Activated T-helper 1 cell treated with anti-CD3 and anti-CD28 coated beads, Interleukin-12 subunit alpha, Interleukin-12 subunit beta, Interleukin-2, Interleukin-4 antibody, amounts not matched to agents 30 ng/mL and 10 ng/mL and 1 ng/mL, durations not matched to agents 14 hours and 24 hours and 36 hours (primary cell): ENCODE data around the gene ANGPT4. TPM values are rescaled to one million over a fixed set of nuclear protein-coding genes. Genes with fewer than 3 reads are reported as not detected.
A peak's percentile ranks its signal among the peaks of the same experiment; 100 is the strongest.

Experiments used
- DNase-seq: peaks from one replicate; pipeline ENCODE4 v3.0.0; 2021; ENCODE audit warnings: low spot score
- H3K27ac Mint-ChIP-seq: one replicate; pipeline ENCODE4 v1.8.0; 2021; ENCODE audit warnings: mild to moderate bottlenecking, mixed read lengths
- H3K27me3 Mint-ChIP-seq: one replicate; pipeline ENCODE4 v1.8.0; 2022; ENCODE audit warnings: mild to moderate bottlenecking, moderate library complexity, mixed read lengths; ENCODE audit not compliant: insufficient read depth
- H3K36me3 Mint-ChIP-seq: one replicate; pipeline ENCODE4 v1.8.0; 2021; ENCODE audit warnings: low read depth, mixed read lengths
- H3K4me1 Mint-ChIP-seq: one replicate; pipeline ENCODE4 v1.8.0; 2021; ENCODE audit warnings: low read depth, mixed read lengths
- H3K4me3 Mint-ChIP-seq: one replicate; pipeline ENCODE4 v1.8.0; 2021; ENCODE audit warnings: mild to moderate bottlenecking, moderate library complexity, mixed read lengths
- H3K9me3 Mint-ChIP-seq: one replicate; pipeline ENCODE4 v1.8.0; 2021; ENCODE audit warnings: mixed read lengths
- intact Hi-C: fragments of 100-400 bp; cut with micrococcal nuclease; formaldehyde crosslinking; loops from one replicate; pipeline ENCODE4 v1.15.1; 2024
- total RNA-seq: library from RNA; stranded (reverse); gene quantifications from 2 replicates; pipeline ENCODE4 v1.2.3, GENCODE V29; 2022

The ANGPT4 gene, protein sequence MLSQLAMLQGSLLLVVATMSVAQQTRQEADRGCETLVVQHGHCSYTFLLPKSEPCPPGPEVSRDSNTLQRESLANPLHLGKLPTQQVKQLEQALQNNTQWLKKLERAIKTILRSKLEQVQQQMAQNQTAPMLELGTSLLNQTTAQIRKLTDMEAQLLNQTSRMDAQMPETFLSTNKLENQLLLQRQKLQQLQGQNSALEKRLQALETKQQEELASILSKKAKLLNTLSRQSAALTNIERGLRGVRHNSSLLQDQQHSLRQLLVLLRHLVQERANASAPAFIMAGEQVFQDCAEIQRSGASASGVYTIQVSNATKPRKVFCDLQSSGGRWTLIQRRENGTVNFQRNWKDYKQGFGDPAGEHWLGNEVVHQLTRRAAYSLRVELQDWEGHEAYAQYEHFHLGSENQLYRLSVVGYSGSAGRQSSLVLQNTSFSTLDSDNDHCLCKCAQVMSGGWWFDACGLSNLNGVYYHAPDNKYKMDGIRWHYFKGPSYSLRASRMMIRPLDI
- total RNA-seq = not detected in 2 replicates

DNA sequence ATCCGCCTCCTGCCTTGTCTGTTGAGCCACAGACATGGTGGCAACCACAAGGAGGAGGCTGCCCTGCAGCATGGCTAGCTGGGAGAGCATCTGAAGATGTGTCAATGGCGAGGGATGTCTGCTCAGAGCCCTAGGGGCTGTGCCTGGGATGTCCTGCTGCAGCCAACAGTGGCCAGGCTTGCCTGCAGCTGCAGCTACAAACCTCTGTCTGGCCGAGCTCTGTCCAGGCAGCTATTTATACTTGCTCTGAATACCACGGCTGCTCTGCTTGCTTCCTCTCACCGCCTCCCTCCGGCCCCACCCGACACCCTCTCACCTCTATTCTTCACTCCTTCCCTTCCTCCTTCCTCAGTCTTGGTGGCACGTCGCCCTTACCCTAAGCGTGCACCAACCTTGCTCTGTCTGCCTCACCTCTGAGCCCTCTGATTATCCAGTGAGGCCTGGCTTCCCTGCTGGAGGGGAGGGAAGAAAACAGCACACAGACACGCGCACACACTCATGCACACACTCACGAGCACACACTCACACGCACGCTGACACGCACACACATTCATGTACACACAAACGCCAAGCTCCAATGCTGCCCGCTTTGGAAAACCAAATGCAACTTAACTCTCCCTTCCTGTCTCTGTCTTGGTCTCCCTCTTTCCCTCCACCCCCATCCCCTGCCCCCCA is at the start of gene ANGPT4:
Gene ANGPT4 (minus strand): TSS at position 210 of the 675 bp plus-strand sequence. CDS start 120 bp downstream, at position 90.
- Mint-ChIP-seq H3K4me3 (no peak within 1 kb of the TSS), H3K36me3 (no peaks in the 10 kb centered on the region), H3K27me3 (peaks cover 8% of the 10 kb centered on the region), H3K4me1 (no peaks in the 10 kb centered on the region), H3K9me3 (no peaks in the 10 kb centered on the region), H3K27ac (no peak within 1 kb of the TSS)
- DNase-seq = no peak
- intact Hi-C loops = no loop called here

DNA sequence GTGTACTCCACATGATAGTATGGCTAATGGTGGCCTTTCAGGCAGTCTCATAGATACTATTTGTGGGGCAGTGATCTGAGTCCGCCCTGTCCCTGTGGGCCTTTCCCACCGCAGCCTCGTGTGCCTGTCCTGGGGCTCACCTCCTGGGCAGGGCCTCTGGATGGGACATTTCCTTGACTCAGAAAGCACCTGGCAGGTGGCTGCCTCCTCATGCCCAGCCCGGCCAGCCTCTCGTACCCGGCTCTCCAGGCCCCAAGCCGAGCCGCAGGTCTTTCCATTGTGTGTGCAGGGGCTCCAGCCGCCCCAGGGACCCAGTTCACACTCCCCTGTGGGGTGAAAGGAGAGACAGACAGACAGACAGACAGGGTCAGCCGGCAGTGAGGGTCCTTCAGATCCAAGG is 47.7 kb upstream of the ANGPT4 start:
- no peaks in the 10 kb centered on the region for H3K9me3 Mint-ChIP-seq
- no peak for DNase-seq
- no peak overlapping the region for H3K4me3 Mint-ChIP-seq
- H3K36me3 Mint-ChIP-seq = no peaks in the 10 kb centered on the region
- peaks cover 8% of the 10 kb centered on the region for H3K27me3 Mint-ChIP-seq
- intact Hi-C loops = no loop called here
- no peak overlapping the region for H3K27ac Mint-ChIP-seq
- H3K4me1 Mint-ChIP-seq = no peaks in the 10 kb centered on the region

DNA sequence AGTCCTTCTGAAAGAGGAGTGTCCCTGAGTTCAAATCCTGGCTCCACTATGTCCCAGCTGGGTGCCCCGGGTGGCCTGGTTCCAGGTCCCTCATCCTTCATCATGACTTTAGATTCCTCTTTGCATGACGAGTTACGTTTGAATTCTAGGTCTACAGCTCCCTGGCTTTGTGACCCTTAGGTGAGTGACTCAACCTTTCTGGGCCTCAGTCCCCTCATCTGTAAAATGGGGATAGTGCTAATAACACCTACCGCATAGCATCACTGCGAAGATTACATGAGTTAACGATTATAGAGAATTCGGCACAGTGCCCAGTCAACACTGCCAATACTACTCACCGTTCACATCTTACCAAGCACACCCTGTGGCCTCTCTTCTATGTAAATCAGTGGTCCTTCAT is 46.5 kb upstream of the ANGPT4 start:
- intact Hi-C loops = no loop called here
- H3K4me1 Mint-ChIP-seq = no peaks in the 10 kb centered on the region
- H3K27me3 Mint-ChIP-seq = peaks cover 8% of the 10 kb centered on the region
- no peaks in the 10 kb centered on the region for H3K9me3 Mint-ChIP-seq
- no peak overlapping the region for H3K27ac Mint-ChIP-seq
- no peaks in the 10 kb centered on the region for H3K36me3 Mint-ChIP-seq
- H3K4me3 Mint-ChIP-seq = no peak overlapping the region
- no peak for DNase-seq

DNA sequence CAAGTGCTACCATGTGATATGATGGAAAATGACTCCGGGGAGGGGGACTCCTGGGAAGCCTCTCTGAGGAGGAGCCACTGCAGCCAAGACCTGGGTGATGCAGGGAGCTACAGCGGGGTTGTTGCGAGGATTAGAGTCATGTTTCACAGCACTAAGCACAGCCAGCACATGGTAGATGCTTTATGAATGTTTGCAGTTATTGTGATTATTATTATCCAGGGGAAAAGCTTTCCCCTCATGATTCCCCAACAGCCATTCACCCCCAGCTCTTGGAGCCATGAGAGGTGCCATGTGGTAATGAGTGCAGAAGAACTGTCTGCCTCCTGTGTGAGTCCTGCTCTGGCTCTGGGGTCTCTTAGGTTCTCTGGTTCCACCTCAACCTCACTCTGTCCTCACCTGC is 46.1 kb upstream of the ANGPT4 start:
- intact Hi-C loops = no loop called here
- Mint-ChIP-seq H3K9me3 (no peaks in the 10 kb centered on the region), H3K4me1 (no peaks in the 10 kb centered on the region), H3K27ac (no peak overlapping the region), H3K4me3 (no peak overlapping the region), H3K27me3 (peaks cover 8% of the 10 kb centered on the region), H3K36me3 (no peaks in the 10 kb centered on the region)
- no peak for DNase-seq

DNA sequence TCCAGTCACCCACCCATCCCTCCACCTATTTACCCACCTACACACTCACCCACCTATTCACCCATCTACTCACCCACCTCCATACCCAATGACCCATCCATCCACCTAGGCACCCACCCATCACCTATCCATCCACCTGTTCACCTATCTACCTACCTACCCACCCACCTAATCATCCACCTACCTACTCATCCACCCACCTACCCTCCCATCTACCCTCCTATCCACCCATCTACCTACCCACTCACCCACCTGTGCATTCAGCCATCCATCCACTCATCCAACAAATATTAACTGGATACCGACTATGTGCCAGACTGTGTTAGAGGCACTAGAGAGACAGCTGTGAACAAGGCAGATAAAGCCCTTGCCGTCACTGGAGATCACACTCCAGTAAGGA is 45.6 kb upstream of the ANGPT4 start:
- H3K36me3 Mint-ChIP-seq = no peaks in the 10 kb centered on the region
- DNase-seq = no peak
- no peak overlapping the region for H3K27ac Mint-ChIP-seq
- no peak overlapping the region for H3K4me3 Mint-ChIP-seq
- intact Hi-C loops = no loop called here
- H3K9me3 Mint-ChIP-seq = no peaks in the 10 kb centered on the region
- no peaks in the 10 kb centered on the region for H3K4me1 Mint-ChIP-seq
- peaks cover 8% of the 10 kb centered on the region for H3K27me3 Mint-ChIP-seq

DNA sequence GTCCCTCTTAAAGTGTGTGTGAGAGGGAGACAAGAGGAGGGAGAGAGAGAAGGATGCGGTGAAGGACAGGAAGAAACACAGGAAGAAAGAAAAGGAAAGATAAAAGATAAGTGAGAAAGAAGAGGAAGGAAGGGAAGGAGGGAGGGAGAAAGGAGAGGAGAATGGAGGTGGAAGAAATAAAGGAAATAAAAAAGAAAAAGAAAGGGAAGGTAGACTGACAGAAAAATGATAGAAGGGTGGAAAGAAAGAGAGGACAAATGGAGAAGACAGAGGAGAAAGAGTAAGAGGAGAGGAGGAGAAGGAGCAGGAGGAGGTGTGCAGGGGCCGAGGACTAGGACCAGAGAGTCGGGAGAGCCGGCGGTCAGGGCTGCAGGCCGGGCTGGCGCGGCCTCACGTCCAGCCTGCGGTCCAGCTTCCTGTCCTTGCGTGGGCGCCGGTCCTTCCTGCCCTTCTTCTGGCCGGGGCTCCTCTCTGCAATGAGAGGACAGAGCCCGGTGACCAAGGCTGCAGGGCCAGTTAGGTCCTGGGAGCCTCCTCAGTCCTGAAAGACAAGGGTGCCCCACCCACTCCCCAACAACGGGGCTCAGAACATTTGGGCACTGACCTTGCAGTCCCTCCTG is 44.0 kb upstream of the ANGPT4 start:
- no peak for DNase-seq
- H3K4me3 Mint-ChIP-seq = no peak overlapping the region
- H3K9me3 Mint-ChIP-seq = no peaks in the 10 kb centered on the region
- peaks cover 13% of the 10 kb centered on the region for H3K27me3 Mint-ChIP-seq
- intact Hi-C loops = loop anchor here (5.0 kb wide), 1 partner anchor 252 kb away; no protein-coding TSS in a partner anchor
- H3K36me3 Mint-ChIP-seq = no peaks in the 10 kb centered on the region
- H3K27ac Mint-ChIP-seq = no peak overlapping the region
- no peaks in the 10 kb centered on the region for H3K4me1 Mint-ChIP-seq

DNA sequence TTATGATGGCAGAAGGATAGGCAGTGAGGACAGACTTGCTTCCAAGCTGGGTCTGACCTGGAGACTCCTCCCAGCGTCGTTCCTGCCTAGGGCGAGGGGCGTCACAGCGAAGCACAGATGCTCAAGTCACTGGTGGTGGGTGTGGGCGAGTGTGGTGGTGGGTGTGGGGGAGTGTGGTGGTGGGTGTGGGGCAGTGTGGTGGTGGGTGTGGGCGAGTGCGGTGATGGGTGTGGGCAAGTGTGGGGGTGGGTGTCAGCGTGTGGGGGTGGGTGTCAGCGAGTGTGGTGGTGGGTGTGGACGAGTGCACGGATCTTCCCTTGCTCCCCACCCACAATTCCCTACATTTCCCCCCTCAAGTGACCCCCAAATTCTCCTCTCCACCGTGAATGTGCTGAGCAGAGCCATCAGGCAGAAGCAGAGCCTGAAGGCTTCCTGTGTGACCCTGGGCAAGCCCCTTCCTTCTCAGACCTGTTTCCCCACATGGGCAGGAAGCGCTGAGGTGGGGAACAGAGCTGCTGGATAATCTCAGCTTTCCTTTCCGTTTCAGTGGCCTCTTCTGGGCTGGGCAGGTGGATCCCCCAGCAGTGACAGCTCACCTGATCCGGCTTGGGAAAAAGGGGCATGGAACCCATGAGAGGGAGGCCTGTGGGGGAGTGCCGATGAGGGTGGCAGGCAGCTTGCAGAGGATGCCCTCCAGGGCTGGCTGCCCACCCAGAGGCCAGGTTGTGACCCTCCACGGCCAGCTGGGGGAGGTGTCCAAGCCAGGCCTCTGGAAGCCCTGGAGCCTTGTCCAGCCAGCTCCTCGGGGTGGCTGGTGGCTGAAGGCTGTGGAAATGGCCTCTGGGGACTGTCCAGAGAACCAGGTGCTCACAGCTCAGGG is 43.0 kb upstream of the ANGPT4 start:
- no peak for DNase-seq
- intact Hi-C loops = loop anchor here (5.0 kb wide), 1 partner anchor 253 kb away; no protein-coding TSS in a partner anchor
- Mint-ChIP-seq H3K36me3 (no peaks in the 10 kb centered on the region), H3K27ac (no peak overlapping the region), H3K27me3 (peaks cover 20% of the 10 kb centered on the region), H3K4me1 (no peaks in the 10 kb centered on the region), H3K9me3 (no peaks in the 10 kb centered on the region), H3K4me3 (no peak overlapping the region)

DNA sequence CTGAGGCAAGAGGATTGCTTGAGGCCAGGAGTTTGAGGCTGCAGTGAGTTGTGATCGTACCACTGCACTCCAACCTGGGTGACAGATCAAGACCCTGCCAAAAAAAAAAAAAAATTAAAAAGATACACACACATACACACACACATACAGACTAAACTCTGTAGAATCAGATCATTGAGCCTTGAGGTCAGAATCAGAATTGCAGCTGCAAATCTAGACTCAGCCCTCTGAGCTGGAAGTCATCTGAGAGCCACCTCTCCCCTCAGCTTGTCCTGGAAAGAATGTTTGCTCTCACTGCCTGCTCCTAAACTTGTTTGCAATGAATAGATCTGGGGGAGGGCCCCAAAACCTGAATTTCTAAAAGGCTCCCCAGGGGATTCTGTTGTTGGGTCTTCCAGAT is 41.4 kb upstream of the ANGPT4 start:
- no peaks in the 10 kb centered on the region for H3K36me3 Mint-ChIP-seq
- no peak for DNase-seq
- intact Hi-C loops = loop anchor here (5.0 kb wide), 1 partner anchor 255 kb away; no protein-coding TSS in a partner anchor
- no peaks in the 10 kb centered on the region for H3K9me3 Mint-ChIP-seq
- peaks cover 21% of the 10 kb centered on the region for H3K27me3 Mint-ChIP-seq
- no peak overlapping the region for H3K27ac Mint-ChIP-seq
- no peak overlapping the region for H3K4me3 Mint-ChIP-seq
- no peaks in the 10 kb centered on the region for H3K4me1 Mint-ChIP-seq

DNA sequence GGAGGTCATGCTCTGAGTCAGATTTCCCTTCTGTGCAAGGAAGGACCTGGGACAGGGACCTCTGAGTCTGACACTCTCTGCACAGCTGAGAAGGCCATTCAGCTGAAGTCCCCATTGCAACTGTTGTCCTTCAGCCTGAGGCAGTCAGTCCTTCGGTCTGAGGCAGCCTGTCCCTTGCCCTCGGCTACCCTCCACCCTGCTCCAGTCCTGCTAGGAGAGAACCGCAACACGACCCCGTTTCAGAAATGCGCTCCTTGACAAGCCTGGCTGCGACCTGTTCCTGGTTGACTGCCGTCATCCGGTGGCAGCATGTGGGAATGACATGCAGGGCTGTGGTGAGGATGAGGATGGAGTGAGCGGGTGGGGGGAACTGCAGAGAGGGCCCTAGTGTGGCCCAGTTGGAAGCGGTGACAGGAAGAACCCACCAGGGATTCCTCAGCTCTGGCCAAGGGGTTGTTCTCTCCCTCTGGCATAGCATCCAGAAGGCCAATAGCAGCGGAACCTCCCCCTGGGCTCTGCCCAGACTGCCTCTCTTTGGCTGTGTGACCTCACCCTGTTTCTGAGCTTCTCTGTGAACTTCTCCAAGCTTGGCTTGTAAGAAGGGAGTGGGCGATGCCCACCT is 40.3 kb upstream of the ANGPT4 start:
- DNase-seq = peak; percentile 65
- H3K4me1 Mint-ChIP-seq = no peaks in the 10 kb centered on the region
- no peaks in the 10 kb centered on the region for H3K9me3 Mint-ChIP-seq
- intact Hi-C loops = loop anchor here (1.0 to 5.0 kb wide), 2 partner anchors 140 to 256 kb away; no protein-coding TSS in a partner anchor
- no peaks in the 10 kb centered on the region for H3K36me3 Mint-ChIP-seq
- H3K27me3 Mint-ChIP-seq = peaks cover 20% of the 10 kb centered on the region
- no peak overlapping the region for H3K4me3 Mint-ChIP-seq
- no peak overlapping the region for H3K27ac Mint-ChIP-seq

DNA sequence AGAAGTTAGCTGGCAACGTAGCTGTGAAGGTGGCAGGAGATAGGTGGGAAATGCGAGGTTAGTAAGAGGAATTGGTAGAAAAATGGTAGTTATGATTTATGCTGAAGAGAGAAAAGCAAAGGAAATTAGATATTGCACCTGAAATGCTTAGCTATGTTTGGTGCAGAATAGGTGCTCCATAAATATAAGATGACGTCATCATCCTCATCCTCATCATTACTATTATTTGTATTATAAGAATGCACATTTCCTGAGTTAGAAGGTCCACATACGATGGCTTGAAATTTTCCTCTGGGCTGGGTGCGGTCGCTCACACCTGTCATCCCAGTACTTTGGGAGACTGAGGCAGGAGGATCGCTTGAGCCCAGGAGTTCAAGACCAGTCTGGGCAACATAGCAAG is 39.5 kb upstream of the ANGPT4 start:
- Mint-ChIP-seq H3K27me3 (peaks cover 20% of the 10 kb centered on the region), H3K27ac (no peak overlapping the region), H3K9me3 (no peaks in the 10 kb centered on the region), H3K36me3 (no peaks in the 10 kb centered on the region), H3K4me3 (no peak overlapping the region), H3K4me1 (no peaks in the 10 kb centered on the region)
- intact Hi-C loops = loop anchor here (1.0 to 5.0 kb wide), 2 partner anchors 139 to 257 kb away; no protein-coding TSS in a partner anchor
- no peak for DNase-seq

DNA sequence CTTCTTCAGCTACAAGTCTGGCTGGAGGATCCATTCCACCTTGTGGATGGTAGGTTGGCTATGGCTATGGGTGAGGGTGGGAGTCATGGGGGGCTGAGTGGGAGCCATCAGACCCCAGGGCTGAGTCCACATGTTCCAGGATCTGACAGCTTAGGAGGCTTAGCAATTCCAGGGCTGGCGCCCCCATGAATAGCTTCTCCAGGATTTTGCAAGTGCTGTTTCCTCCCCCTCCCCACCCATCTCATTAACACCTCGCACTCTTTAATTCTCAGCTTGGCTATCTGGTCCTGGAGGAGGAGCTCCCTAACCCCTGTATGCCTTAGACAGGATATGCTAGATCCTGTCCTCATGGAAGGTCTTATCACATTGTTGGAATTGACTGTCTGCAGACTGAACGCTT is 39.0 kb upstream of the ANGPT4 start:
- intact Hi-C loops = loop anchor here (5.0 kb wide), 1 partner anchor 257 kb away; no protein-coding TSS in a partner anchor
- H3K36me3 Mint-ChIP-seq = no peaks in the 10 kb centered on the region
- no peaks in the 10 kb centered on the region for H3K9me3 Mint-ChIP-seq

DNA sequence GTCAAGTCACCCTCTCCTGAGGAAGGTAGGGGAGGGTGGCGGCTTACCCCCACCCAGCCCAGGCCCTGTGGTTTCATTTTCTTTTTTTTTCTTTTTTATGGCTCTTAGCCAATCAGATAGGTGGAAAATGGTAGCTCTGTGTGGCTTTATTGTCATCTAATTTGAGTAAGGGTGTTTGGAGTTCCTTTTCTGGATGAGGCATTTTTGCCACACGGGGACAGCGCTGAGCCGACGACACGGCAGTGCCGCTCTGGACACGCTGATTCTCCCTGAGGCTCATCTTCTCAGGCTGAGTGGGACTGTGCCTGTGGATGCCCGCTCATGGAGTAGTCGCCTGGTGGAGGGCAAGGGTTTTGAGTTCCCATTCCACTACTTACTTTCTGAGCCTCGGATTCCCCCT is 37.6 kb upstream of the ANGPT4 start:
- no peak overlapping the region for H3K4me3 Mint-ChIP-seq
- H3K4me1 Mint-ChIP-seq = no peaks in the 10 kb centered on the region

More for the DNA sequence above, 39.0 kb upstream of the ANGPT4 start:
- peaks cover 21% of the 10 kb centered on the region for H3K27me3 Mint-ChIP-seq
- H3K4me3 Mint-ChIP-seq = no peak overlapping the region
- H3K27ac Mint-ChIP-seq = no peak overlapping the region
- H3K4me1 Mint-ChIP-seq = no peaks in the 10 kb centered on the region
- no peak for DNase-seq

More for the DNA sequence above, 37.6 kb upstream of the ANGPT4 start:
- DNase-seq = no peak
- H3K27ac Mint-ChIP-seq = no peak overlapping the region
- intact Hi-C loops = no loop called here
- peaks cover 26% of the 10 kb centered on the region for H3K27me3 Mint-ChIP-seq
- no peaks in the 10 kb centered on the region for H3K9me3 Mint-ChIP-seq
- no peaks in the 10 kb centered on the region for H3K36me3 Mint-ChIP-seq
